ENCODE results near the gene KLK2.
A peak's percentile ranks its signal among the peaks of the same experiment; 100 is the strongest.
"Not testable (repeated sequence)": the region's sequence is repeated elsewhere in the genome, so short reads cannot be mapped to it uniquely, and the experiment has no call there.

The KLK2 gene

DNA sequence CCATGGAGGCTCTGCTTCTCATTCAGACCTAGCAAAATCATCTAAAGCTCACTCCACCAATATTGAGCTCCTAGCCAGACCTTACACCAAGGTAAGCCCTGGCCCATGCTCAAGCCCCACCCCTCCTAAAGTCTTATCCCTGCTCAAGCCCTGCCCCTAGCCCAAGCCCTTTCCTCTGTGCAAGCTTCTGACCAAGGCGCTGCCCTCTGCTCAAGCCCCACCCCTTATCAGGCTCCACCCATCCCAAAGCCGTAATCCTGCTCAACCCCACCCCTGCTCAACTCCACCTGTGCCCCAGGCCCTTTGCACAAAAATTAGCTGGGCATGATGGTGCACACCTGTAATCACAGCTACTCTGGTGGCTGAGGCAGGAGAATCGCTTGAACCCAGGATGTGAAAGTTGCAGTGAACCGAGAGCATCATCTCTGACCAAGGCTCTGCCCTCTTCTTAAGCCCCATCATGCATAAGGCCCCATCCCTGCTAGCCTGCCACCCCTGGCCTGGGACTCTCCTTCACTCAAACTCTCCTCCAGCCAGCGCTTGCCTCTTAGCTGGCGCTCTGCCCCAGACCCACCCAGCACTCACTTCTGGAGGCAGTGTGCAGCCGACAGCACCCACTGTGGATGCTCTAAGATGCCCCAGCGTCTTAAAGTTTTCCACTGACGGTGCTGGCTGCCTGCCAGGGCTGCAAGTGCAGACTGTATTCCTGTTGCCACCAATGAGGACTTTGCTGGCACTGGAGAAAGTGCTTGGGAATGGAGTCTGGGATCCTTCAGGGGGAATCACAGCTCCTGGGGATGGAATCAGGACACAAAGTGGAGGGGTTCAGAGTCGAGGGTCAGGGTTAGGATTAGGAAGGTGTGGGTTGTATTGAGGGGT, 21.5 kb downstream of the KLK2 start:
- no peak for DNase-seq (ENCODE audit: low read depth)

DNA sequence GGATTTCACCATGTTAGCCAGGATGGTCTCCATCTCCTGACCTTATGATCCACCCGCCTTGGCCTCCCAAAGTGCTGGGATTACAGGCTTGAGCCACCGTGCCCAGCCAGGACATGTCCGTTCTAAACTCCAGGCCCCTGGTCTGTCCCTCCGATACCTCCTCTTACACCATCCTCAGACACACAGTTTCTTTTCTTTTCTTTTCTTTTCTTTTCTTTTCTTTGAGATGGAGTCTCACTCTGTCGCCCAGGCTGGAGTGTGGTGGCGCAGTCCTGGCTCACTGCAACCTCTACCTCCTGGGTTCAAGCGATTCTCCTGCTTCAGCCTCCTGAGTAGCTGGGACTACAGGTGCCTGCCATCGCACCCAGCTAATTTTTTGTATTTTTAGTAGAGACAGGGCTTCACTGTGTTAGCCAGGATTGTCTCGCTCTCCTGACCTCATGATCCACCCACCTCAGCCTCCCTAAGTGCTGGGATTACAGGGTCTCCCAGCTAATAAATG, 22.9 kb downstream of the KLK2 start:
- DNase-seq (ENCODE audit: low read depth) = not testable (repeated sequence)

- DNase-seq (ENCODE audit: low read depth) = no peak
Measured at GRCh38 chr19:50896591-50897190, 23.5 kb downstream of the KLK2 start.

GRCh38 chr19:50897191-50897607, 24.0 kb downstream of the KLK2 start:
- no peak for DNase-seq (ENCODE audit: low read depth)

GRCh38 chr19:50897612-50898011, 24.4 kb downstream of the KLK2 start:
- no peak for DNase-seq (ENCODE audit: low read depth)

DNA sequence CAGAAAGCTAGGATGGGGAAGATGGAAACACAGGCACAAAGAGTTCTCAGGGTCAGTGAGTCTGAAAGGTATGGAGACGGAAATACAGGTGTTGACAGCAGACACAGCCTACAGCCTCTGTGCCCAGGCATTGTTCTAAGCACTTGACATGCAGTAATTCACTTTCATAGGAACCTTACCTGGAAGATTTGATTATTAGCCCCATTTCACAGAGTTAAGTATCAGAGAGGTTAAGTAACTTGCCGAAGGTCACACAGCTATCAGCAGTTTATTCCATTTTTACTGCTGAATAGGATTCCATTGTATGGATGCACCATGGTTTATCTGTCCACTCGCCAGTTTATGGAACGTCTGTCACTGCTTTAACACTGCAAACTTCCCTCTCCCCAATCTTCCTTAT, 24.8 kb downstream of the KLK2 start:
- DNase-seq (ENCODE audit: low read depth) = no peak

GRCh38 chr19:50899569-50899968, 26.3 kb downstream of the KLK2 start:
- no peak for DNase-seq (ENCODE audit: low read depth)

GRCh38 chr19:50902640-50903039, 29.4 kb downstream of the KLK2 start:
- no peak for DNase-seq (ENCODE audit: low read depth)

DNA sequence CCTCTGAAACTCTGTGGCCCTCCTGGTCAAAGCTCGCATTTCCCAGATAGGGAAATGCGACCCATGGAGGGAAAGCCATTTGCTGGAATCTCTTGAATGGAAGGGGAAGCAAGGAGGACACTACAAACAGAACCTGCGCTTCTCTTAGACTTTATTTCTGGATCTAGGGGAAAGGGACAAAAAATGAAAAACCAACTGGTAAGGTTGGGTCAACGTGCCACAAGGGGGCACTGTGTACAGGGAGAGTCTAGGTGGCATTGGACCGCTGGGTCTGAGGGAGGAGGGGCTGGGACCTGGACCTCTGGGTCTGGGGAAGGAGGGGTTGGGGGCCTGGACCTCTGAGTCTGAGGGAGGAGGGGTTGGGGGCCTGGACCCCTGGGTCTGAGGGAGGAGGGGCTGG, 33.0 kb downstream of the KLK2 start:
- no peak for DNase-seq (ENCODE audit: low read depth)

- DNase-seq (ENCODE audit: low read depth) = no peak
Measured at GRCh38 chr19:50908336-50908735, 35.1 kb downstream of the KLK2 start.

GRCh38 chr19:50909240-50910070, 36.2 kb downstream of the KLK2 start:
- no peak for DNase-seq (ENCODE audit: low read depth)

DNA sequence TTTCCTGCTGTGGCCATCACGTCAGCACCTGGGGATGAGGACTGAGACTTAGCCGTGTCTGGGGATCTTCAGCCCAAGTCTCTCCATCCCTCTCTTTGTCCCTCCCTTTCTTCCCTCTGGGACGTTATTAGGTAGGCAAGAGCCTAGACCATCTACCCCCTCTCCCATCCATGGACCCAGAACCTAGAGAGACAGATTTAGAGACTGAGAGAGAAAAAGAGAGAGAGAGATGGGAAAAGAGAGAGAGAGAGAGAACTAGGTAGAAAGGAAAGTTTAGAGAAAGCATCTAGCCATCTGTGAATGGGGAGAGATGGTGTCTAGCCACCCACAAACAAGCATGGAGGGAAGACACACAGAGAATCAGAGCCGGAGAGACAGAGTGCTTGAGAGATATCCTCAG, 37.5 kb downstream of the KLK2 start:
- DNase-seq (ENCODE audit: low read depth) = no peak

DNA sequence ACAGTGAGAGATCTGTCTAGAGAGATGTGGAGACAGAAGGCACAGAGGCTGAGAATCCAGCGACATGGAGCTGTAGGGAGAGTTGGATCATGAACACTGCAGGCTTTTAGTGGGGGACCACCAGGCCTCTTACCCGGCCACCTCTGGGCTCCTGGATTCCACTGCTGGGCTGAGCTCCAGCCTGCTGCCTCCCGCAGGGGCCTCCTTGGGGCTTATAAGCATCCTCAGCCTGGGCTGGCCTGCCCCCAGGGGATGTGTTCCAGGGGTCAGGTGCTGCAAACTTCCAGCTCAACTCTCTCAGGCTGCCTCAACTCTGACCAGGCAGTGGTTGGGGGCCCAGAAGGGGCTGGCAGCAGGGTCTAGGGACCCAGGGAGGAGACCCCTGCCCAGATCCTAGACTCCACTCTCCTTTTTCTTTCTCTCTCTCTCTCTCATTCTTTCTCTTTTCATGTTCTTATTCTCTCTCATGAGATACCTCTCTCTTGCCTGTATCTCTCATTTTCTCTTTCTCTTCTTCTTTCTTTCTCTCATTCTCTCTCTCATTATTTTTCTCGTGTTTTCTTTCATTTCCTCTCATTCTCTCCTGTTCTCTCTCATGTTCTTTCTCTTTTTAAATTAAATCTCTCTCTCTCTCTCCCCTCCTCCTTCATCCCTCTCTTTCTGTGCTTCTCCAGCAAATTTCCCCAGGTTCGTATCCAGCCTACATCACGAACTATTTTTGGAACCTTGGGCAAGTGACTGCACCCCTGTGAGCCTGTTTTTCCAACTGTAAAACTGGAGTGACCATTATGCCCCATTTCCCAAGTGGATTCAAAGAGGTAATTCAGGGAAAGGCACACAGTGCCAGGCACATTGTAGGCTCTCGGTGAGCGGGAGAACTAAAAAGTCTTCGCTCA, 38.2 kb downstream of the KLK2 start, which contains the start of gene KLK4:
Gene KLK4 (minus strand): TSS at position 190 of the 896 bp plus-strand sequence. CDS start 657 bp downstream, outside the sequence.
- no peak for DNase-seq (ENCODE audit: low read depth)

DNA sequence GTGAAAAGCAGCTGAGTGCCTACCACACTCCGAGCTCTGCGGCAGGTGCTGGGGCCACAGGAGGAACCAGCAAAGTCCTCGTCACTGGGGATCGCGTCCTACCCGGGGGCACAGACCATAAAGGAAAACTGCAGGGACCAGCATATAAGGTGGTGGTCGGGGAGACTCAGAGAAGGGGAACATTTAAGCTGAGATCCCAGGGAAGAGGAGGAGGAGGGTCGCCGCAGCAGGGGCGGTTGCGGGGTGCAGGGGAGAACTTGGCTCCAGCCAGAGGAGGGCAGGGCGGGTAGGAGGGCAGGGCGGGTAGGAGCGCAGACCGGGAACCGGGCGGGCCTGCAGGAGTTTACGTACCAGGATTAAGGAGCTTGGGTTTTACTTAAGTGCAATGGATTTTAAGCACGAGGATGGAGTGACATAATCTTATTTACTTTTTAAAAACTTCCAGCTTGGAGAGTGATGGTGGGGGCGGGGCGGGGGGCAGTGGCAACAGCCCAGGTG, 38.9 kb downstream of the KLK2 start:
- no peak for DNase-seq (ENCODE audit: low read depth)

- no peak for DNase-seq (ENCODE audit: low read depth)
Measured at GRCh38 chr19:50912727-50913716, 39.8 kb downstream of the KLK2 start.

GRCh38 chr19:50916069-50916468, 42.8 kb downstream of the KLK2 start:
- DNase-seq (ENCODE audit: low read depth) = no peak

DNA sequence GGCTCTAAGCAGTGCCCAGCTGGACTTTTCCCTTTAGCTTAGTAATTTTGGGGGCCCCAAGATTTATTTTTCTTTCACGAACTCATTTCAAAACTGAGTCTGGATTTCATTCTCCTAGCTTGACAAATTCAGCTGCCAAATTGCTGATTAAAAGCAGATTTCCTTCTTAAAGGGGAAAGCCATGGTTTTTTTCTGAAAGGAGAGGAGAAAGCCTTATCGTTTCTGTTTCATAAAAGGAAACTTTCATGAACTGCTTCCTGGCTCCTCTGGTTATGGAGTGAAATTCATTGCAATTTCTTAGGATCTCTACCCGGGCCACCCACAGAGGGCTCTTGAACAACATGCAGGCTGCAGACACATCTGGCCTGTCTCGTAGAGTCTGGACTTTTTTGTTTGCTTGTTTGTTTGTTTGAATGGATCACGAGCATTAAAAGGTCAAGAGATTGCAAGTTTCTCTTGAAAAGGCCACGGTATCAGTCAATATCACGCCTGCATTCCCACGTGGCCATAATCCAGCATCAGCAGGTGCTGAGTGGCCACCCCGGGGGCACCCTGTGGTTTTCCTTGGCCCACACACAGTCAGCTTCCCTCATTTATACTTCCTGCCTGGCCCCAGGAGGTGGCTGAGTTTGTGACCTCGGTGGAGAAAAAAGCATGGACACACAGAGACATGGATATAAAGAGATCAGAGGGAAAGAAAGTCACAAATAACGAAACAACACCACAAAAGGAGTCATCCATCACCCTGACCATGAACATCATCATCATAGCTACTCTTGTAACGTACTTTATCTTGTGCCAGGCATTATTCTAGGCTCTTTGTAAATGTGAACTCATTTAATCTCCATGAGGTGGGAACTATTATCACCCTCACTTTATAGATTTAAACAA, 48.4 kb downstream of the KLK2 start:
- DNase-seq (ENCODE audit: low read depth) = no peak

DNA sequence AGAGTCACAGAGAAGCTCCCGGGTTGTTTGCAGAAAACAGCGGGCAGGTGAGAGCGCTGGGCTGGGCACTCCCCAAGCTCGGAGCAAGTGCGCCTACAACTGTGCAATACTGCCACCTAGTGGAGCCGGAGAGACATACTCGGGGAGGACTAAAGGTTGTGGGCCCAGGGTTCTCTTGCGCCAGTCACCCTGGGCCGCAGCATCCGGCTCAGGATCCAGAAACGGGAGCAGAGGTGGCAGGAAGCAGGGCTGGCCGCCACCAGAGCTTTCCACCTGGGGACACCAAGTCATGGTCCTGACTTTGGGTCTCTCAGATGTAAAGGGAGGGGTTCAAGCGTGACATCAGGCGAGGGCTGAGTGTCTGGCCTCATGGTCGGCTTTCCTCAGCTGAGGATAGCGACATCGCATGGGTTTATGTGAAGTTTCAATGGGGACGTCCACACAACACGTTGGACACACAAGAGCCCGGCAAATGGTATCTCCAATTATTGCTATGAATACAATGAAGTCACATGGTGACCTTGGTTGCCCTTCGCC, 49.1 kb downstream of the KLK2 start:
- peak; percentile 30 for DNase-seq (ENCODE audit: low read depth)

DNA sequence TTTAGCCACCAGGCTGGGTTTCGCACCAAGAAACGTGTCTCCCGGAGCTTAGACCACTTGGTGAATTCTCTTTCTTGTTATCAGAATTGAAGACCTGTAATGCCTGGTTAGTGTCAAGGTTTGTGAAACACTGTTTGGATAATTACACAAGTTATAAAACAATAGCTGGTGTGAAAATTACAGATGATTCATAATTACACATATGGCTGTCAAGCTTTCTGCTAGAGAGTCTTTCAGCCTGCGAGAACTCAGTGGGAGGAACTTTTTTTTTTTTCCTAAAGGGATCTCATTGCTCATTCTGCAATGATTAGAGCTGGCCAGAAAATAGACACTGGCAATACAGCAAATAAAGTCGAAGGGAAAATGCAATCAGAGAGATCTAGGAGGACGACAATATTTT, 51.3 kb downstream of the KLK2 start:
- no peak for DNase-seq (ENCODE audit: low read depth)

Data from stimulated activated CD8-positive, alpha-beta memory T cell treated with anti-CD3 and anti-CD28 coated beads, Interleukin-12 subunit alpha, Interleukin-12 subunit beta, amount 100 ng/mL, for 4 hours (primary cell).